CD14-positive monocyte (primary cell): ENCODE results near the gene PDIA5. TPM values are rescaled to one million over a fixed set of nuclear protein-coding genes. Genes with fewer than 3 reads are reported as not detected.

ENCODE experiments used
- DNase-seq, 3 donors: peaks; one replicate each; pipeline ENCODE4 v3.0.0-alpha.2; 2011 to 2022
- H2AFZ ChIP-seq: 2 replicates; pipeline ENCODE4 v1.6.0; 2012; ENCODE audit warnings: mild to moderate bottlenecking, low read depth, low read length, inconsistent platforms; ENCODE audit not compliant: insufficient read depth, poor library complexity, severe bottlenecking
- H3K27ac ChIP-seq, 2 donors: 1 replicate in 1 of 2; 2 replicates in 1 of 2; pipeline ENCODE4 v1.5.1; 2012 to 2013; ENCODE audit warnings: low read length in 2 of 2, control low read depth in 1 of 2, inconsistent platforms in 1 of 2, low read depth in 1 of 2, mild to moderate bottlenecking in 1 of 2
- H3K27me3 ChIP-seq, 2 donors: one replicate each; pipeline versions ENCODE4 v1.6.0 to v1.6.1; 2011 to 2013; ENCODE audit warnings: low read length in 2 of 2; ENCODE audit not compliant: control insufficient read depth in 2 of 2, insufficient read depth in 2 of 2
- H3K36me3 ChIP-seq, 2 donors: replicated peaks in 1 of 2; 1 replicate in 1 of 2; 2 replicates in 1 of 2; pipeline versions ENCODE4 v1.5.1 to v1.6.1; 2012 to 2013; ENCODE audit warnings: low read length in 2 of 2, control low read depth in 1 of 2, inconsistent platforms in 1 of 2, mild to moderate bottlenecking in 1 of 2; ENCODE audit not compliant: insufficient read depth in 2 of 2, control insufficient read depth in 1 of 2
- H3K4me1 ChIP-seq, 2 donors: 1 replicate in 1 of 2; 2 replicates in 1 of 2; pipeline versions ENCODE4 v1.5.1 to v1.6.1; 2012 to 2013; ENCODE audit warnings: low read length in 2 of 2, control low read depth in 1 of 2, inconsistent platforms in 1 of 2, mild to moderate bottlenecking in 1 of 2, moderate library complexity in 1 of 2; ENCODE audit not compliant: insufficient read depth in 2 of 2, control insufficient read depth in 1 of 2
- H3K4me2 ChIP-seq: replicated peaks from 2 replicates; pipeline ENCODE3; 2012; ENCODE audit warnings: low read length, moderate library complexity, mild to moderate bottlenecking; ENCODE audit not compliant: poor library complexity, severe bottlenecking; ENCODE audit errors: extremely low read depth
- H3K4me3 ChIP-seq, 3 experiments: fragments of 200-600 bp in 1 of 3; sonication (generic) in 1 of 3; replicated peaks in 1 of 3; 1 replicate in 2 of 3; 2 replicates in 1 of 3; pipeline ENCODE4 v1.5.1; 2011 to 2013; ENCODE audit warnings: low read length in 3 of 3, mild to moderate bottlenecking in 3 of 3, control low read depth in 2 of 3, low read depth in 2 of 3, inconsistent platforms in 1 of 3, moderate library complexity in 1 of 3
- H3K79me2 ChIP-seq: 2 replicates; pipeline ENCODE4 v1.6.0; 2012; ENCODE audit warnings: mild to moderate bottlenecking, control low read depth, inconsistent platforms, low read length, moderate library complexity; ENCODE audit not compliant: insufficient read depth
- H3K9ac ChIP-seq: 2 replicates; pipeline ENCODE4 v1.6.0; 2017; ENCODE audit warnings: low read length, mild to moderate bottlenecking; ENCODE audit not compliant: insufficient read depth, poor library complexity, severe bottlenecking
- H3K9me3 ChIP-seq, 2 donors: replicated peaks in 1 of 2; 1 replicate in 1 of 2; 2 replicates in 1 of 2; pipeline versions ENCODE4 v1.5.1 to v1.6.1; 2012 to 2013; ENCODE audit warnings: low read length in 2 of 2, control low read depth in 1 of 2; ENCODE audit not compliant: control insufficient read depth in 1 of 2, insufficient read depth in 1 of 2
- H4K20me1 ChIP-seq: 2 replicates; pipeline ENCODE4 v1.6.0; 2012; ENCODE audit warnings: mild to moderate bottlenecking, low read length, control low read depth, moderate library complexity; ENCODE audit not compliant: insufficient read depth
- H3K27ac Mint-ChIP-seq, 7 donors: one replicate each; pipeline ENCODE4 v1.8.0; 2020; ENCODE audit warnings: mild to moderate bottlenecking in 7 of 7, mixed read lengths in 7 of 7, moderate library complexity in 6 of 7, inconsistent platforms in 2 of 7
- H3K27me3 Mint-ChIP-seq, 3 donors: one replicate each; pipeline ENCODE4 v1.8.0; 2021 to 2022; ENCODE audit warnings: low read depth in 3 of 3, mild to moderate bottlenecking in 3 of 3, mixed read lengths in 3 of 3, moderate library complexity in 3 of 3, inconsistent platforms in 1 of 3
- H3K36me3 Mint-ChIP-seq, 2 donors: one replicate each; pipeline ENCODE4 v1.8.0; 2020; ENCODE audit warnings: mixed read lengths in 2 of 2, inconsistent platforms in 1 of 2, mild to moderate bottlenecking in 1 of 2
- H3K4me1 Mint-ChIP-seq: one replicate; pipeline ENCODE4 v1.8.0; 2020; ENCODE audit warnings: mild to moderate bottlenecking, mixed read lengths
- H3K4me3 Mint-ChIP-seq, 2 donors: one replicate each; pipeline ENCODE4 v1.8.0; 2020; ENCODE audit warnings: mild to moderate bottlenecking in 2 of 2, mixed read lengths in 2 of 2, moderate library complexity in 1 of 2
- H3K9me3 Mint-ChIP-seq, 7 donors: one replicate each; pipeline ENCODE4 v1.8.0; 2020 to 2022; ENCODE audit warnings: mixed read lengths in 7 of 7, mild to moderate bottlenecking in 6 of 7, moderate library complexity in 6 of 7, inconsistent platforms in 2 of 7
- CTCF ChIP-seq: fragments of 200-600 bp; IDR thresholded peaks from one replicate; pipeline ENCODE4 v1.8.0; 2022; ENCODE audit warnings: antibody characterized with exemption, mild to moderate bottlenecking
- WGBS: methylation state at CpG from one replicate; pipeline ENCODE4 v1.1.5; 2013; ENCODE audit warnings: missing lambda C conversion rate; ENCODE audit not compliant: insufficient coverage; 5-methylcytosine and 5-hydroxymethylcytosine counted together
- intact Hi-C, 2 donors: fragments of 100-400 bp; cut with micrococcal nuclease; formaldehyde crosslinking; loops; one replicate each; pipeline versions ENCODE4 v1.15.0 to v1.15.1; 2023
- polyA plus RNA-seq, 3 donors: library from polyadenylated mRNA; depleted of rRNA in 1 of 3; unstranded in 2 of 3; stranded (reverse) in 1 of 3; fragments of 300-500 nt in 2 of 3; fragments of >200 nt in 1 of 3; fragmentation: Illumina TruSeq in 2 of 3; gene quantifications; 1 replicate in 2 of 3; 2 replicates in 1 of 3; pipeline ENCODE4 v1.2.3, GENCODE V29; 2012 to 2021

The PDIA5 gene
- polyA plus RNA-seq, 3 donors = 7.1 to 10.0 (median 9.2) TPM

- intact Hi-C loops = no loop called here
- Histone ChIP-seq H3K9ac (no peak overlapping the region), H3K4me1 (peaks cover 16% of the 10 kb centered on the region in 2 donors)
Observed at GRCh38 chr3:123034120-123034519, 32.7 kb upstream of the PDIA5 start.

GRCh38 chr3:123034996-123035395 lies 31.8 kb upstream of the PDIA5 start:
- TF ChIP-seq CTCF = no peak
- Histone ChIP-seq H4K20me1 (no peaks in the 10 kb centered on the region), H2AFZ (no peak overlapping the region), H3K9me3 (no peaks in the 10 kb centered on the region), H3K4me2 (no peak overlapping the region), H3K27me3 (peaks cover 9 to 17% of the 10 kb centered on the region in 2 donors), H3K79me2 (no peaks in the 10 kb centered on the region), H3K9ac (no peak overlapping the region), H3K27ac (no peak overlapping the region), H3K36me3 (no peaks in the 10 kb centered on the region), H3K4me3 (no peak overlapping the region), H3K4me1 (peaks cover 16% of the 10 kb centered on the region in 2 donors)
- intact Hi-C loops = no loop called here
- Mint-ChIP-seq H3K27ac (peak overlapping the region in 1 of 7 donors; percentile 48), H3K4me1 (peaks cover 17% of the 10 kb centered on the region), H3K36me3 (no peaks in the 10 kb centered on the region), H3K27me3 (peaks cover 0 to 5% (median 1%) of the 10 kb centered on the region in 3 donors), H3K4me3 (no peak overlapping the region), H3K9me3 (peaks cover 0 to 2% (median 0%) of the 10 kb centered on the region in 7 donors)
- 91% methylated on average over 2 of the region's 3 CpGs for WGBS
- no peak for DNase-seq

More at GRCh38 chr3:123034120-123034519, 32.7 kb upstream of the PDIA5 start:
- peaks cover 0 to 2% (median 0%) of the 10 kb centered on the region in 7 donors for H3K9me3 Mint-ChIP-seq
- H3K4me3 Mint-ChIP-seq = no peak overlapping the region
- no peaks in the 10 kb centered on the region for H3K9me3 ChIP-seq
- H3K27ac Mint-ChIP-seq = peak overlapping the region in 1 of 7 donors; percentile 4
- no peaks in the 10 kb centered on the region for H3K36me3 ChIP-seq
- DNase-seq = no peak
- H2AFZ ChIP-seq = no peak overlapping the region
- no peaks in the 10 kb centered on the region for H4K20me1 ChIP-seq
- H3K36me3 Mint-ChIP-seq = no peaks in the 10 kb centered on the region
- peaks cover 0 to 4% (median under 1%) of the 10 kb centered on the region in 3 donors for H3K27me3 Mint-ChIP-seq
- peaks cover 18 to 26% of the 10 kb centered on the region in 2 donors for H3K27me3 ChIP-seq
- H3K27ac ChIP-seq = no peak overlapping the region
- peaks cover 17% of the 10 kb centered on the region for H3K4me1 Mint-ChIP-seq
- H3K4me3 ChIP-seq = no peak overlapping the region
- H3K4me2 ChIP-seq = no peak overlapping the region
- TF ChIP-seq CTCF = no peak
- no peaks in the 10 kb centered on the region for H3K79me2 ChIP-seq
- WGBS = 97% methylated on average over 4 of the region's 5 CpGs
